C4-2B (cell line): ENCODE data around the gene LFNG.

ENCODE experiments used
- ZFX ChIP-seq: fragments of 450-650 bp; IDR thresholded peaks from 2 replicates; pipeline ENCODE4 v1.6.1; 2017
- TF ChIP-seq, protein P1 (sequence below): fragments of 450-650 bp; conservative IDR thresholded peaks from 2 replicates; pipeline ENCODE4 v1.5.1; 2017; ENCODE audit warnings: mild to moderate bottlenecking

DNA sequence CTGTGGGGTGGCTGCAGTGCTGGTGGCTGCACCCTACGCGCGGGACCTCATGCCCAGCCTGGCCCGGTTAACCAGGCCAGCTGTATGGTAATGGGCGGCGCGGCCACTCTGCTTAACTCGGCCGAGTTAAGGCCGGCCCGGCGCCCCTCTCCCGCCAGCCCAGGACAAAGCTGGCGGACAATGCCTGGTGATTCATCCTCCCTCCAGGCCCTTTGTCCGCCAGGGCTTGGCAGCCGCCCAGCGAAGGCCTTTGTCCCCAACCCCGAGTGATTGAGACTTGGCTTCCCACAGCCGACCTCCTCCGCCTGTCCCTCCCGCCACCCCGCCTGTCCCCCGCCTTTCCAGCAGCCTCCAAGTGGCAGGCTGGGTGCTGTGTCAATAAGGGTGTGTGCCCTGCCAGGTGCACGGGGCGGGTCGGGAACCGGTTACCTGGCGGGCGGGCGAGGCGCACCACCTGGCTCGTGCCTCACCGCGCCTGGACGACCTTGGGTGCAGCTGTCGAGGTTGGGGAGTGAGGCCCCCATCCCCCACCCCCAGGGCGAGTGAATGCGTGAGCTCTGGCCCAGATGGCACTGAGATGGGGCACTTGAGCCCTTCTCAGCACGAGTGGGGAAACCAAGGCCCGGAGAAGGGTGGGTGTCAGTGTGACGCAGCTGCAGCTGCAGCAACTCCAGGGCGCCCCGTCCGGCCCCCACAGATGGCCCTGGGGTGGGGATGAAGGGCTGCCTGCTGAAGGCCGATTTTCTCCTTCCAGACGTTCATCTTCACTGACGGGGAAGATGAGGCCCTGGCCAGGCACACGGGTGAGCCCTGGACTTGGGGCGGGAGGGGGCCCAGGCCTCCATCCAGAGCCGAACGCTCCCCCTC lies 4.6 kb downstream of the LFNG start:
- 0 out of 2 replicates have a peak, but pooled peaks have one; percentile 12 for TF ChIP-seq ZFX
- TF ChIP-seq, protein P1, sequence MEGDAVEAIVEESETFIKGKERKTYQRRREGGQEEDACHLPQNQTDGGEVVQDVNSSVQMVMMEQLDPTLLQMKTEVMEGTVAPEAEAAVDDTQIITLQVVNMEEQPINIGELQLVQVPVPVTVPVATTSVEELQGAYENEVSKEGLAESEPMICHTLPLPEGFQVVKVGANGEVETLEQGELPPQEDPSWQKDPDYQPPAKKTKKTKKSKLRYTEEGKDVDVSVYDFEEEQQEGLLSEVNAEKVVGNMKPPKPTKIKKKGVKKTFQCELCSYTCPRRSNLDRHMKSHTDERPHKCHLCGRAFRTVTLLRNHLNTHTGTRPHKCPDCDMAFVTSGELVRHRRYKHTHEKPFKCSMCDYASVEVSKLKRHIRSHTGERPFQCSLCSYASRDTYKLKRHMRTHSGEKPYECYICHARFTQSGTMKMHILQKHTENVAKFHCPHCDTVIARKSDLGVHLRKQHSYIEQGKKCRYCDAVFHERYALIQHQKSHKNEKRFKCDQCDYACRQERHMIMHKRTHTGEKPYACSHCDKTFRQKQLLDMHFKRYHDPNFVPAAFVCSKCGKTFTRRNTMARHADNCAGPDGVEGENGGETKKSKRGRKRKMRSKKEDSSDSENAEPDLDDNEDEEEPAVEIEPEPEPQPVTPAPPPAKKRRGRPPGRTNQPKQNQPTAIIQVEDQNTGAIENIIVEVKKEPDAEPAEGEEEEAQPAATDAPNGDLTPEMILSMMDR = no peak
